Osteoblast (primary cell): ENCODE measurements around the gene NDUFAF2. TPM values are rescaled to one million over a fixed set of nuclear protein-coding genes. Genes with fewer than 3 reads are reported as not detected.

Experiments used
- DNase-seq: peaks from one replicate; pipeline ENCODE4 v3.0.0; 2011; ENCODE audit warnings: low spot score, mixed read lengths; ENCODE audit not compliant: insufficient read length; ENCODE audit errors: missing footprints
- H2AFZ ChIP-seq: 2 replicates; pipeline ENCODE4 v1.6.0; 2011; ENCODE audit warnings: mild to moderate bottlenecking, low read length
- H3K27ac ChIP-seq: 2 replicates; pipeline ENCODE4 v1.5.1; 2011; ENCODE audit warnings: mild to moderate bottlenecking, low read depth, low read length, moderate library complexity
- H3K27me3 ChIP-seq: 2 replicates; pipeline ENCODE4 v1.6.0; 2012; ENCODE audit warnings: mild to moderate bottlenecking, control low read depth, inconsistent platforms, low read length, moderate library complexity; ENCODE audit not compliant: insufficient read depth
- H3K36me3 ChIP-seq: 2 replicates; pipeline ENCODE4 v1.5.1; 2011; ENCODE audit warnings: mild to moderate bottlenecking, low read length, control low read depth, moderate library complexity; ENCODE audit not compliant: insufficient read depth
- H3K4me1 ChIP-seq: 2 replicates; pipeline ENCODE4 v1.5.1; 2011; ENCODE audit warnings: mild to moderate bottlenecking, low read length, control low read depth, moderate library complexity; ENCODE audit not compliant: insufficient read depth
- H3K4me2 ChIP-seq: 2 replicates; pipeline ENCODE4 v1.6.0; 2011; ENCODE audit warnings: mild to moderate bottlenecking, low read length; ENCODE audit not compliant: insufficient read depth
- H3K4me3 ChIP-seq: fragments of 200-600 bp; sonication (generic); 3 replicates; pipeline ENCODE4 v1.5.1; 2012; ENCODE audit warnings: mild to moderate bottlenecking, low read length, inconsistent platforms; ENCODE audit not compliant: insufficient read depth
- H3K79me2 ChIP-seq: 2 replicates; pipeline ENCODE4 v1.6.0; 2012; ENCODE audit warnings: mild to moderate bottlenecking, low read length, control low read depth, inconsistent platforms; ENCODE audit not compliant: insufficient read depth
- H3K9me3 ChIP-seq: 2 replicates; pipeline ENCODE4 v1.5.1; 2011; ENCODE audit warnings: low read depth, low read length, control low read depth
- H4K20me1 ChIP-seq: 2 replicates; pipeline ENCODE4 v1.6.0; 2012; ENCODE audit warnings: mild to moderate bottlenecking, low read length, control low read depth; ENCODE audit not compliant: insufficient read depth
- CTCF ChIP-seq: IDR thresholded peaks from 2 replicates; pipeline ENCODE4 v1.5.1; 2011; ENCODE audit warnings: mild to moderate bottlenecking, low read depth, low read length, moderate library complexity; ENCODE audit errors: extremely low read depth
- total RNA-seq: library from RNA; depleted of rRNA; stranded (reverse); fragments of >200 nt; gene quantifications from 2 replicates; pipeline ENCODE4 v1.2.3, GENCODE V29; 2012

NDUFAF2 gene
- total RNA-seq, 1 donor, result 22.1 TPM

DNA sequence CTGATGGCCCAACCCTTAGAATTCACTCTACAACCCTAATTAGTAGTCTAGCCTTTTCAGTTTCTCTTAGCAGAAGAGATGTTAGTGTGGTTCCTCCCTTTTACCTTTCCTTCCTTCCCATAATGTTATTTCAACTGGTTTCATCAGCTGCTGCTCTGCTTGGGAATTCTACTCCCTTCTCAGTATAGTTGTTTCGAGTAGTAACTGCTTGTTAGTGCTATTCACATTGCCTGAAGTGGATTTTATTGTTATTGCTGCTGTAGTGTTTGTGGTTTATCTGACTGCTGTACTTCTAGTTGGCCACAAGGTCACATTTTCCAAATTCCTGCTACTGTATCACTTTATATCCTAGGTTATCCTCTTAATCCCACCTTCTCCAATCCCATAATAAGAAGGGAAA lies 187.6 kb downstream of the NDUFAF2 start:
- no peak overlapping the region for H3K27ac ChIP-seq
- no peak for TF ChIP-seq CTCF

DNA sequence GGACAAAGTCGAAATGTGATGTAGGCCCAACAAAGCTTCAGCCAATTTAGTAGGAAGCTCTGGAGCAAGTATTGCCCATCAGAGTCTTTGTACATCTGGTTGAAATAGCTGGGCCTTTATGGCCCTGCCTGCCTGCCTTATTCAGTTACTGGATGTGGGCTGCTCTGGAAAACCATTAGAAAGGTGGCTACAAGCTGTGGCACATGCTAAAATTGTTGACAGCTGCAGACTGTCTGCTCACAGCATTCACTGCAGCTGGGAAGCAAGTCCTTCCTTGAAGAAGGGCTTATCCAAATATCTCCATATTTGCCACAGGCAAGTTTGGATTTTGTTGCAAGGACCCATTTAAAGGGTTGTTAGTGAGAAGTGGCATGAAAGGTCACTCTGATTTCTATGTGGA lies 192.8 kb downstream of the NDUFAF2 start:
- no peaks in the 10 kb centered on the region for H3K9me3 ChIP-seq
- H4K20me1 ChIP-seq, result no peaks in the 10 kb centered on the region
- H3K27me3 ChIP-seq, result no peaks in the 10 kb centered on the region
- H3K79me2 ChIP-seq, result no peaks in the 10 kb centered on the region
- TF ChIP-seq CTCF, result no peak
- H3K4me1 ChIP-seq, result no peaks in the 10 kb centered on the region
- H3K27ac ChIP-seq, result no peak overlapping the region
- no peak for DNase-seq
- H2AFZ ChIP-seq, result no peak overlapping the region
- H3K4me3 ChIP-seq, result no peak overlapping the region
- no peak overlapping the region for H3K4me2 ChIP-seq
- no peaks in the 10 kb centered on the region for H3K36me3 ChIP-seq

More for the DNA sequence above, 187.6 kb downstream of the NDUFAF2 start:
- no peaks in the 10 kb centered on the region for H3K79me2 ChIP-seq
- no peaks in the 10 kb centered on the region for H3K4me1 ChIP-seq
- H3K4me3 ChIP-seq, result no peak overlapping the region
- no peak overlapping the region for H2AFZ ChIP-seq
- H3K9me3 ChIP-seq, result no peaks in the 10 kb centered on the region
- no peak for DNase-seq
- H3K4me2 ChIP-seq, result no peak overlapping the region
- no peaks in the 10 kb centered on the region for H4K20me1 ChIP-seq
- no peaks in the 10 kb centered on the region for H3K36me3 ChIP-seq
- no peaks in the 10 kb centered on the region for H3K27me3 ChIP-seq

DNA sequence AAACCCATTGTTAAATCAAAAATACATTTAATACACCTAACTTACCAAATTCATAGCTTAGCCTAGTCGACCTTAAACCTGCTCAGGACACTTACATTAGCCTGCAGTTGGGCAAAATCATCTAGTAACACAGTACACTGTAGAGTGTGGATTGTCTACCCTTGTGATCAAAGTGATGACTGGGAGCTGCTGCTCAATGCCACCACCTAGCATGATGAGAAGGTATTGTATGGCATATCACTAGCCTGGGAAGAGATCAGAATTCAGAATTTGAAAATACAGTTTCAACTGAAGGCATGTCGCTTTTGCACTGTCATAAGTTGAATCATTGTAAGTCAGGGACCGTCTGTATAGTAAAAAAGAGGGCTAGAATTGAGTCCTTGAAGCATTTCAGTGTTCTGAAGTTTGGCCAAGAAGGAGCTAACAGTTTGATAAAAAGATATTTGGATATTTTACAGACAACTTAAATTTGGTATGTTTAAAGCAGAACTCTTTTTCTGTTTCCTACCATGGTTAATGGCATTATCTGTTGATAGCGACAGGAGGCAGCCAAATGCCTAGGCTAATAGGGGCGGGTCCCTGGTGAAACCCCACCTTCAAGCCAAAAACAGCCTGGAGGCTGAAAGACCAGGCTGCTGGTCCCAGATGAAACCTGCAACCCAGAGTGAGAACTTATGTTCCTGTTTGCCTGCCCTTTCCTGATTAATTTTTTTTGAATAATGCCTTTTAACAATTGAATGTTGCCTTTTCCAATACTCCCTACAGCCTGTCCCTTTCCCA lies 194.3 kb downstream of the NDUFAF2 start:
- DNase-seq, result no peak
- Histone ChIP-seq H3K4me2 (no peak overlapping the region), H2AFZ (no peak overlapping the region), H4K20me1 (no peaks in the 10 kb centered on the region), H3K36me3 (no peaks in the 10 kb centered on the region), H3K27me3 (no peaks in the 10 kb centered on the region), H3K79me2 (no peaks in the 10 kb centered on the region), H3K27ac (no peak overlapping the region), H3K9me3 (no peaks in the 10 kb centered on the region), H3K4me3 (no peak overlapping the region), H3K4me1 (no peaks in the 10 kb centered on the region)
- peak; percentile 45 for TF ChIP-seq CTCF

GRCh38 chr5:61139931-61140330 lies 194.9 kb downstream of the NDUFAF2 start:
- Histone ChIP-seq H3K36me3 (no peaks in the 10 kb centered on the region), H3K27ac (no peak overlapping the region), H3K27me3 (no peaks in the 10 kb centered on the region), H3K79me2 (no peaks in the 10 kb centered on the region), H3K4me1 (no peaks in the 10 kb centered on the region), H4K20me1 (no peaks in the 10 kb centered on the region), H3K9me3 (no peaks in the 10 kb centered on the region), H2AFZ (no peak overlapping the region), H3K4me3 (no peak overlapping the region), H3K4me2 (no peak overlapping the region)
- TF ChIP-seq CTCF, result no peak
- DNase-seq, result no peak
